ENCODE measurements around the gene TTC23. TPM values are rescaled to one million over a fixed set of nuclear protein-coding genes. Genes with fewer than 3 reads are reported as not detected.

The TTC23 gene
- total and polyA plus RNA-seq, 9 of the 15 experiments (the other 6 are each of a cell fraction or from before 2014, with no cell fraction given): 0.41 to 4.5 (median 2.5) TPM

DNA sequence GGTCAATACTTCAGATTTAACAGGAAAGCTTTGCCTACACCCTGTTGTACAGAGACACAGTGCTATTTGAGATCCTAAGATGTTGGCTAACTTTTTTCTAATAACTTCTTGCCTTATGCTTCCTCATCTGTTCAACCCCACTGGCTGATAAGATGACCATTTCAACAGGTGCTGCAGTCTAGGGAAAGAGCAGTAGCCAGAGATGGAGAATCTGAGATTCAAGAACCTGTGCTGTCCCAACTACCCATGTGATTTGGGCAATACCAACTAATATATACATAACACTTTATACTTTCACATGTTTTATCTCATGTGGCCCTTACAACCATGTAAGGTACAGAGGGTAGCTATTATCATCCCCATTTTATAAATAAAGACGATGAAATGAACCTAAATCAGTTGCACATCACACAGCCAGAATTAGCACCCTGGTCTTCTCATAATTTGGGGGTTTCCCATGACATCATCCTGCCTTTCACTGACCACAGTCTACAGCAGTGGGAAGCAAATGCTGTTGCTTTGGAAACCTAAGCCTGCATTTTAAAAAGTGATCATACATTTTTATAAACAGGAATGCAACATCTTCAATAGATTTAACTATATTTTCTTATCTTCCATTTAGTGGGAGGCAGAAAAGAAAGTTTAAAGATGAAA lies 9.7 kb downstream of the TTC23 start:
- in situ Hi-C loops (cut with MboI) (no loop called here), intact Hi-C loops (cut with micrococcal nuclease) (loop anchor here (2.0 kb wide), 1 partner anchor 433 kb away; no protein-coding TSS in a partner anchor)
- H3K27me3 ChIP-seq (ENCODE audit: control insufficient read depth in 2 of 2, insufficient read depth in 2 of 2, low read length in 2 of 2): no peaks in the 10 kb centered on the region
- CTCF ChIA-PET (ENCODE audit: low intra/inter-chr PET ratio): no interaction called here
- ATAC-seq (no peak), FAIRE-seq (no peak), DNase-seq (ENCODE audit: extremely low read depth in 1 of 4, low spot score in 3 of 4) (no peak)
- no peak for TF ChIP-seq RUNX1 (IDR thresholded peaks at IDR 0.05; ENCODE audit: low read depth)
- TF ChIP-seq, protein P1, sequence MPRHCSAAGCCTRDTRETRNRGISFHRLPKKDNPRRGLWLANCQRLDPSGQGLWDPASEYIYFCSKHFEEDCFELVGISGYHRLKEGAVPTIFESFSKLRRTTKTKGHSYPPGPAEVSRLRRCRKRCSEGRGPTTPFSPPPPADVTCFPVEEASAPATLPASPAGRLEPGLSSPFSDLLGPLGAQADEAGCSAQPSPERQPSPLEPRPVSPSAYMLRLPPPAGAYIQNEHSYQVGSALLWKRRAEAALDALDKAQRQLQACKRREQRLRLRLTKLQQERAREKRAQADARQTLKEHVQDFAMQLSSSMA (CRISPR knock-in tag; IDR thresholded peaks at IDR 0.05): no peak
- no peak overlapping the region for H3K9ac ChIP-seq (ENCODE audit: insufficient read depth in 1 of 2, low read depth in 2 of 2, low read length in 2 of 2)
- no TSS peak for BruUV-seq (replicated peaks)
- H3K4me1 ChIP-seq (replicated peaks in 1 of 2; ENCODE audit: control insufficient read depth in 2 of 2, insufficient read depth in 2 of 2, low read length in 2 of 2): no peaks in the 10 kb centered on the region
- no peaks in the 10 kb centered on the region for H4K20me1 ChIP-seq (replicated peaks; ENCODE audit: control insufficient read depth, insufficient read depth, low read length)
- no peaks in the 10 kb centered on the region for H3K36me3 ChIP-seq (ENCODE audit: control insufficient read depth, insufficient read depth, low read length)
- no peak overlapping the region for H3K27ac ChIP-seq (ENCODE audit: extremely low read depth, low read depth, low read length)
- no peak overlapping the region for H3K4me2 ChIP-seq (ENCODE audit: insufficient read depth, low read length)
- H3K9me3 ChIP-seq (replicated peaks; ENCODE audit: control insufficient read depth, insufficient read depth, low read depth, low read length): no peaks in the 10 kb centered on the region
- no peak overlapping the region for H3K4me3 ChIP-seq
- H3K79me2 ChIP-seq (ENCODE audit: control insufficient read depth, insufficient read depth, low read length): no peaks in the 10 kb centered on the region
- no peak overlapping the region for H2AFZ ChIP-seq (ENCODE audit: low read depth, low read length)
- POLR2A ChIA-PET: no interaction called here
- 17% methylated on average over 1 of the region's 1 CpG for WGBS (ENCODE audit: insufficient coverage, low coverage, missing lambda C conversion rate)
- no peaks in the 10 kb centered on the region for H3K9me1 ChIP-seq (ENCODE audit: control insufficient read depth, insufficient read depth, low read length)

DNA sequence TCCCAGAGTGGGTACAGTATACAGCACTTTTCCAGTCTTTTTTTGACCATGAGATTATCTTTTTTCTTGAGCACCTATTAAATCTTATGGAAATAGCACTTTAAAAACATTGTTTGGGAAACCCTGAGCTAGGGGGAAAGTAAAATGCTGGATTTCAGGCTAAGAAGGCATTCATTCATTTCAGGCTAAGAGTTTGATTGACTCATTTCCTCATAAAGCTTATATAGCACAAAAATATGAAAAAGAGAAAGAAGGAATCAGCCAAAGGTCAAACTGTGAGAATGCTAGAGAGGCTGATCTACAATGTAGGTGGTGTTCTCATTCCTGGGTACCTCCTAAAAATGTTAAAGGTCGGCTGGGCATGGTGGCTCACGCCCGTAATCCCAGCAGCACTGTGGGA lies 10.5 kb downstream of the TTC23 start:
- BruUV-seq (replicated peaks): no TSS peak
- POLR2A ChIA-PET: no interaction called here
- CTCF ChIA-PET (ENCODE audit: low intra/inter-chr PET ratio): no interaction called here
- TF ChIP-seq, protein P2, sequence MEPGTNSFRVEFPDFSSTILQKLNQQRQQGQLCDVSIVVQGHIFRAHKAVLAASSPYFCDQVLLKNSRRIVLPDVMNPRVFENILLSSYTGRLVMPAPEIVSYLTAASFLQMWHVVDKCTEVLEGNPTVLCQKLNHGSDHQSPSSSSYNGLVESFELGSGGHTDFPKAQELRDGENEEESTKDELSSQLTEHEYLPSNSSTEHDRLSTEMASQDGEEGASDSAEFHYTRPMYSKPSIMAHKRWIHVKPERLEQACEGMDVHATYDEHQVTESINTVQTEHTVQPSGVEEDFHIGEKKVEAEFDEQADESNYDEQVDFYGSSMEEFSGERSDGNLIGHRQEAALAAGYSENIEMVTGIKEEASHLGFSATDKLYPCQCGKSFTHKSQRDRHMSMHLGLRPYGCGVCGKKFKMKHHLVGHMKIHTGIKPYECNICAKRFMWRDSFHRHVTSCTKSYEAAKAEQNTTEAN (CRISPR knock-in tag; IDR thresholded peaks at IDR 0.05): no peak
- no peak for TF ChIP-seq RBM25 (IDR thresholded peaks at IDR 0.05; ENCODE audit: low read depth, low read length, severe bottlenecking)
- TF ChIP-seq CCNT2 (IDR thresholded peaks at IDR 0.05; ENCODE audit: borderline replicate concordance, extremely low read depth, insufficient read length, low read depth, low read length): no peak
- TF ChIP-seq, protein P3, sequence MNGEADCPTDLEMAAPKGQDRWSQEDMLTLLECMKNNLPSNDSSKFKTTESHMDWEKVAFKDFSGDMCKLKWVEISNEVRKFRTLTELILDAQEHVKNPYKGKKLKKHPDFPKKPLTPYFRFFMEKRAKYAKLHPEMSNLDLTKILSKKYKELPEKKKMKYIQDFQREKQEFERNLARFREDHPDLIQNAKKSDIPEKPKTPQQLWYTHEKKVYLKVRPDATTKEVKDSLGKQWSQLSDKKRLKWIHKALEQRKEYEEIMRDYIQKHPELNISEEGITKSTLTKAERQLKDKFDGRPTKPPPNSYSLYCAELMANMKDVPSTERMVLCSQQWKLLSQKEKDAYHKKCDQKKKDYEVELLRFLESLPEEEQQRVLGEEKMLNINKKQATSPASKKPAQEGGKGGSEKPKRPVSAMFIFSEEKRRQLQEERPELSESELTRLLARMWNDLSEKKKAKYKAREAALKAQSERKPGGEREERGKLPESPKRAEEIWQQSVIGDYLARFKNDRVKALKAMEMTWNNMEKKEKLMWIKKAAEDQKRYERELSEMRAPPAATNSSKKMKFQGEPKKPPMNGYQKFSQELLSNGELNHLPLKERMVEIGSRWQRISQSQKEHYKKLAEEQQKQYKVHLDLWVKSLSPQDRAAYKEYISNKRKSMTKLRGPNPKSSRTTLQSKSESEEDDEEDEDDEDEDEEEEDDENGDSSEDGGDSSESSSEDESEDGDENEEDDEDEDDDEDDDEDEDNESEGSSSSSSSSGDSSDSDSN (IDR thresholded peaks at IDR 0.05; ENCODE audit: borderline replicate concordance in 1 of 2, low read depth in 2 of 2, low read length in 2 of 2): no peak
- TF ChIP-seq SMARCA5 (IDR thresholded peaks at IDR 0.05): no peak
- no peak for TF ChIP-seq ZNF143 (CRISPR knock-in tag; IDR thresholded peaks at IDR 0.05)
- no peak for TF ChIP-seq U2AF2 (optimal IDR thresholded peaks at IDR 0.05; ENCODE audit: low read depth, low read length)

More for the DNA sequence above, 10.5 kb downstream of the TTC23 start:
- H3K4me1 ChIP-seq (replicated peaks in 1 of 2; ENCODE audit: control insufficient read depth in 2 of 2, insufficient read depth in 2 of 2, low read length in 2 of 2): no peaks in the 10 kb centered on the region
- WGBS (ENCODE audit: insufficient coverage, low coverage, missing lambda C conversion rate): 33% methylated on average over 3 of the region's 3 CpGs
- no peak overlapping the region for H3K9ac ChIP-seq (ENCODE audit: insufficient read depth in 1 of 2, low read depth in 2 of 2, low read length in 2 of 2)
- DNase-seq (ENCODE audit: extremely low read depth in 1 of 4, low spot score in 3 of 4): no peak
- no peaks in the 10 kb centered on the region for H4K20me1 ChIP-seq (replicated peaks; ENCODE audit: control insufficient read depth, insufficient read depth, low read length)
- in situ Hi-C loops (cut with MboI) (no loop called here), intact Hi-C loops (cut with micrococcal nuclease) (loop anchor here (2.0 kb wide), 1 partner anchor 434 kb away; no protein-coding TSS in a partner anchor)
- H3K36me3 ChIP-seq (ENCODE audit: control insufficient read depth, insufficient read depth, low read length): no peaks in the 10 kb centered on the region
- no peaks in the 10 kb centered on the region for H3K9me3 ChIP-seq (replicated peaks; ENCODE audit: control insufficient read depth, insufficient read depth, low read depth, low read length)
- no peaks in the 10 kb centered on the region for H3K79me2 ChIP-seq (ENCODE audit: control insufficient read depth, insufficient read depth, low read length)
- H3K4me2 ChIP-seq (ENCODE audit: insufficient read depth, low read length): no peak overlapping the region
- H2AFZ ChIP-seq (ENCODE audit: low read depth, low read length): no peak overlapping the region
- H3K9me1 ChIP-seq (ENCODE audit: control insufficient read depth, insufficient read depth, low read length): no peaks in the 10 kb centered on the region
- no peak for ATAC-seq
- no peak for FAIRE-seq
- H3K4me3 ChIP-seq: no peak overlapping the region
- no peaks in the 10 kb centered on the region for H3K27me3 ChIP-seq (ENCODE audit: control insufficient read depth in 2 of 2, insufficient read depth in 2 of 2, low read length in 2 of 2)
- H3K27ac ChIP-seq (ENCODE audit: extremely low read depth, low read depth, low read length): no peak overlapping the region

Measured in K562 (cell line).